ENCODE data around the gene OR9G4. TPM values are rescaled to one million over a fixed set of nuclear protein-coding genes. Genes with fewer than 3 reads are reported as not detected.

The OR9G4 gene
- total RNA-seq, 4 donors from 2014 or later: not detected

DNA sequence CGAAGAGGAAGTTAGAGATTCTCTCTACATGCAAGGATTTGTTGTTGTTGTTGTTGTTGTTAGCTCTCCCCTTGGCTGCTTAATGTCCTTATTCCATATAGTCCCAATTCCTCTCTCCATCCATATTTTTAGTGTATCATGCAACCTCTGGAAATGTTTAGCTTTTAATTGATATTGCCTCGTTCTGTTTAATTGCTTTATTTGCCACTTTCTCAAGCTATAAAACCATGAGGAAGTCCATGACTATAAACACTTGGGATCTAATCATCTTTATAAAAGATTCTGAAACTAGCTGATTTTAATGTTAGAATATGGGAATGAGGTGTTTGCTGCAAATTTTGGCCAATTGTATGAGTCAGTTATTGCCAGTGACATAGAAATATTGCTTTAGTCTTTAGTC, 55.1 kb downstream of the OR9G4 start:
- intact Hi-C loops (cut with DNase I; ENCODE audit: low total_unique reads): no loop called here

More for the DNA sequence above, 55.1 kb downstream of the OR9G4 start:
- no peak for DNase-seq (ENCODE audit: low spot score in 2 of 2)
- WGBS, 2 donors: 80 to 85% methylated on average over 2 of the region's 2 CpGs
- H3K4me3 ChIP-seq (ENCODE audit: low read depth, poor library complexity, severe bottlenecking): no peak overlapping the region
- TF ChIP-seq POLR2A (IDR thresholded peaks at IDR 0.05): no peak

Small RNAs within 50 kb of the gene (microRNA-seq; reads per million reads assigned to microRNA genes)
- 0 reads per million in 2 donors for gene MIR6128 (ENCODE audit: borderline number of aligned reads in 1 of 2, borderline replicate concordance in 2 of 2)

Other genes starting within 250 kb of the OR9G4 start
- under 1 TPM in 1 of 4 donors, not detected in 3; 0.38 TPM for gene OR5M11, start 205.4 kb downstream of the OR9G4 start, total RNA-seq
- not detected for gene OR5M10, start 171.0 kb downstream of the OR9G4 start, total RNA-seq
- not detected for gene OR5M1, start 133.8 kb downstream of the OR9G4 start, total RNA-seq
- not detected for gene OR5AP2, start 106.3 kb downstream of the OR9G4 start, total RNA-seq
- not detected for gene OR5AR1, start 85.0 kb downstream of the OR9G4 start, total RNA-seq
- gene OR9G1, start 49.6 kb downstream of the OR9G4 start, total RNA-seq: not detected
- not detected for gene OR5AK2, start 240.2 kb upstream of the OR9G4 start, total RNA-seq

Measured in lower leg skin (tissue), 4 donors.